ENCODE results near the gene ARID5B. TPM values are rescaled to one million over a fixed set of nuclear protein-coding genes. Genes with fewer than 3 reads are reported as not detected.

The ARID5B gene
- total RNA-seq, 1 experiment from 2014 or later: 0.04 TPM

DNA sequence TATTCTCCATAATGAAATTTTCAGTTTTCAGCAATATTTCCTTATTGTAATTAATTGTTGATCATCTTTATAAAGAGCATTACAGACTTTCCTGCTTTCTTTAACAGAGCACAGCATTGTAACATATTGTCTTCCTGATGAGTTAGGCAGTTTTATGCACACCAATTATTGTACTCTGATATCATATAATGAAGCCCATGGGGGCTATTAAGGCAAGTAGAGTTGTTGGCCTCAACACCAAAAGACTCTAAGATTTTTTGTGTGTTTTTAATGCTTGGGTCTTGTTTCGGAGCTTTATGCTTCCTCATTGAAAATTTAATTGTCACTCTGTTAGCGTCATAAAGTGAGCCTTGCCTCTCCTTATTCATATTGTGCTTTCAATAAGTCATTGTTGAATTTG is 49.2 kb upstream of the ARID5B start:
- Mint-ChIP-seq H3K9me3 (no peaks in the 10 kb centered on the region; a peak in 1 of 5 replicates), H3K4me3 (no peak overlapping the region), H3K36me3 (ENCODE audit: insufficient read depth in 1 of 3, low read depth in 3 of 3) (no peaks in the 10 kb centered on the region), H3K27me3 (ENCODE audit: low read depth) (peaks cover 24% of the 10 kb centered on the region), H3K27ac (no peak overlapping the region), H3K4me1 (0 out of 4 replicates have a peak, but pooled peaks cover 0 to 5% of the 10 kb centered on the region in 2 experiments)
- H3K14ac ChIP-seq (ENCODE audit: insufficient read depth, low read length): no peak overlapping the region
- TF ChIP-seq, protein P1, sequence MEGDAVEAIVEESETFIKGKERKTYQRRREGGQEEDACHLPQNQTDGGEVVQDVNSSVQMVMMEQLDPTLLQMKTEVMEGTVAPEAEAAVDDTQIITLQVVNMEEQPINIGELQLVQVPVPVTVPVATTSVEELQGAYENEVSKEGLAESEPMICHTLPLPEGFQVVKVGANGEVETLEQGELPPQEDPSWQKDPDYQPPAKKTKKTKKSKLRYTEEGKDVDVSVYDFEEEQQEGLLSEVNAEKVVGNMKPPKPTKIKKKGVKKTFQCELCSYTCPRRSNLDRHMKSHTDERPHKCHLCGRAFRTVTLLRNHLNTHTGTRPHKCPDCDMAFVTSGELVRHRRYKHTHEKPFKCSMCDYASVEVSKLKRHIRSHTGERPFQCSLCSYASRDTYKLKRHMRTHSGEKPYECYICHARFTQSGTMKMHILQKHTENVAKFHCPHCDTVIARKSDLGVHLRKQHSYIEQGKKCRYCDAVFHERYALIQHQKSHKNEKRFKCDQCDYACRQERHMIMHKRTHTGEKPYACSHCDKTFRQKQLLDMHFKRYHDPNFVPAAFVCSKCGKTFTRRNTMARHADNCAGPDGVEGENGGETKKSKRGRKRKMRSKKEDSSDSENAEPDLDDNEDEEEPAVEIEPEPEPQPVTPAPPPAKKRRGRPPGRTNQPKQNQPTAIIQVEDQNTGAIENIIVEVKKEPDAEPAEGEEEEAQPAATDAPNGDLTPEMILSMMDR (conservative IDR thresholded peaks at IDR 0.05): no peak
- H4K5ac ChIP-seq (ENCODE audit: insufficient read length, low read depth, low read length): no peak overlapping the region
- no peak overlapping the region for H2BK20ac ChIP-seq (ENCODE audit: low read depth, low read length, poor library complexity, severe bottlenecking)
- no peak overlapping the region for H3K9ac ChIP-seq (ENCODE audit: extremely low read depth, insufficient read length, low read length)
- H4K20me1 ChIP-seq (ENCODE audit: control insufficient read depth, insufficient read depth, insufficient read length): no peaks in the 10 kb centered on the region
- peaks cover 3% of the 10 kb centered on the region; the same call in 1 of the 2 replicates for H3K27me3 ChIP-seq (ENCODE audit: insufficient read depth, low read length)
- no peaks in the 10 kb centered on the region for H3K23me2 ChIP-seq (ENCODE audit: insufficient read length, low read depth, low read length, poor library complexity, severe bottlenecking)
- no peak overlapping the region for H3K4me2 ChIP-seq (ENCODE audit: insufficient read depth, insufficient read length, low read length)
- no peaks in the 10 kb centered on the region for H3K9me3 ChIP-seq (ENCODE audit: control insufficient read depth, low read depth, low read length)
- H2BK12ac ChIP-seq (ENCODE audit: insufficient read length, low read depth, low read length): no peak overlapping the region
- H3T11ph ChIP-seq (ENCODE audit: low read length): no peak overlapping the region
- H2BK120ac ChIP-seq (ENCODE audit: low read depth, low read length, poor library complexity, severe bottlenecking): no peak overlapping the region
- no peak overlapping the region for H2AK5ac ChIP-seq (ENCODE audit: insufficient read length, low read length)
- no peaks in the 10 kb centered on the region for H3K79me1 ChIP-seq (ENCODE audit: insufficient read depth, low read depth, low read length, poor library complexity, severe bottlenecking)
- H3K27ac ChIP-seq (ENCODE audit: insufficient read length, low read depth, low read length): no peak overlapping the region
- H3K4ac ChIP-seq (ENCODE audit: low read depth, low read length): no peak overlapping the region
- H3K18ac ChIP-seq (ENCODE audit: insufficient read length, low read depth, low read length): no peak overlapping the region
- H3K23ac ChIP-seq (ENCODE audit: insufficient read length, low read depth, low read length): no peak overlapping the region
- WGBS (ENCODE audit: extremely low coverage, insufficient read length, low lambda C conversion rate): no CpG with 5 or more reads among the region's 2 CpGs
- no peak for DNase-seq
- H3K79me2 ChIP-seq (ENCODE audit: insufficient read depth, low read length): no peaks in the 10 kb centered on the region
- H3K56ac ChIP-seq (ENCODE audit: insufficient read length, low read depth, low read length): no peak overlapping the region
- H2BK15ac ChIP-seq (ENCODE audit: low read depth, low read length): no peak overlapping the region
- H2BK5ac ChIP-seq (ENCODE audit: insufficient read length, low read length): no peak overlapping the region
- no peak overlapping the region for H2AFZ ChIP-seq (ENCODE audit: low read length)
- no peak overlapping the region for H4K8ac ChIP-seq (replicated peaks; ENCODE audit: insufficient read length, low read depth, low read length)
- H3K4me1 ChIP-seq (ENCODE audit: insufficient read depth, low read length): no peaks in the 10 kb centered on the region
- H4K91ac ChIP-seq (ENCODE audit: insufficient read length, low read depth, low read length): no peak overlapping the region
